ENCODE measurements around the gene IL20RA. TPM values are rescaled to one million over a fixed set of nuclear protein-coding genes. Genes with fewer than 3 reads are reported as not detected.

IL20RA gene
- total and polyA plus RNA-seq, 4 donors: 0.17 to 0.65 (median 0.25) TPM; not detected in 1

DNA sequence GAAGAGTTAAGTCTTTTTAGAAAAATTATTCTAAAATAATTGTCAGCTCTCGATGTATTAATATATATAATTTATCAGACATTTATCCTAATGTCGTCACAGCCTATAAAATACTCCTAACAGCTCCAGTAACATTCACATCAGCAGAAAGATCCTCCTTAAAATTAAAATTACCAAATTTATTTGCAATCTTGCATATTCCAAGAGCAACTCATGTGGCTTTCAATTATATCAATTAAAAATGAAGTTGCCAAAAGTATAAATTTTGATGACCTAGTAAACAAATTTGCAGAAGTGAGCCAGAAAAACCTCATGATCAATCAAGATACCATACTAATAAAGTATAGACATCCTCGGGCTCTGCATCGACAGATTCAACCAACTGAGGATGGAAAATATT lies 60.2 kb downstream of the IL20RA start:
- H3K4me1 ChIP-seq (ENCODE audit: control insufficient read depth in 4 of 4, insufficient read depth in 4 of 4, low read length in 3 of 4): peaks cover 0 to 1% (median under 1%) of the 10 kb centered on the region in 4 donors
- no peaks in the 10 kb centered on the region for H3K9me3 ChIP-seq (ENCODE audit: control insufficient read depth in 4 of 4, low read length in 3 of 4)
- no peak overlapping the region for H3K27ac ChIP-seq (ENCODE audit: low read depth in 1 of 2, low read length in 2 of 2)
- TF ChIP-seq YY1 (IDR thresholded peaks at IDR 0.05): no peak
- no peak for TF ChIP-seq TAF1 (conservative IDR thresholded peaks at IDR 0.05)
- no peak for TF ChIP-seq JUND (IDR thresholded peaks at IDR 0.05)
- no peak for TF ChIP-seq NR2F2 (IDR thresholded peaks at IDR 0.05)
- TF ChIP-seq RXRA (IDR thresholded peaks at IDR 0.05): no peak
- TF ChIP-seq FOXA1 (IDR thresholded peaks at IDR 0.05): no peak
- no peak for TF ChIP-seq FOXA2 (IDR thresholded peaks at IDR 0.05)
- TF ChIP-seq, protein P1, sequence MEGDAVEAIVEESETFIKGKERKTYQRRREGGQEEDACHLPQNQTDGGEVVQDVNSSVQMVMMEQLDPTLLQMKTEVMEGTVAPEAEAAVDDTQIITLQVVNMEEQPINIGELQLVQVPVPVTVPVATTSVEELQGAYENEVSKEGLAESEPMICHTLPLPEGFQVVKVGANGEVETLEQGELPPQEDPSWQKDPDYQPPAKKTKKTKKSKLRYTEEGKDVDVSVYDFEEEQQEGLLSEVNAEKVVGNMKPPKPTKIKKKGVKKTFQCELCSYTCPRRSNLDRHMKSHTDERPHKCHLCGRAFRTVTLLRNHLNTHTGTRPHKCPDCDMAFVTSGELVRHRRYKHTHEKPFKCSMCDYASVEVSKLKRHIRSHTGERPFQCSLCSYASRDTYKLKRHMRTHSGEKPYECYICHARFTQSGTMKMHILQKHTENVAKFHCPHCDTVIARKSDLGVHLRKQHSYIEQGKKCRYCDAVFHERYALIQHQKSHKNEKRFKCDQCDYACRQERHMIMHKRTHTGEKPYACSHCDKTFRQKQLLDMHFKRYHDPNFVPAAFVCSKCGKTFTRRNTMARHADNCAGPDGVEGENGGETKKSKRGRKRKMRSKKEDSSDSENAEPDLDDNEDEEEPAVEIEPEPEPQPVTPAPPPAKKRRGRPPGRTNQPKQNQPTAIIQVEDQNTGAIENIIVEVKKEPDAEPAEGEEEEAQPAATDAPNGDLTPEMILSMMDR (IDR thresholded peaks at IDR 0.05; ENCODE audit: low read depth, low read length, missing input control): no peak
- TF ChIP-seq, protein P2, sequence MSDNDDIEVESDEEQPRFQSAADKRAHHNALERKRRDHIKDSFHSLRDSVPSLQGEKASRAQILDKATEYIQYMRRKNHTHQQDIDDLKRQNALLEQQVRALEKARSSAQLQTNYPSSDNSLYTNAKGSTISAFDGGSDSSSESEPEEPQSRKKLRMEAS (IDR thresholded peaks at IDR 0.05): no peak
- TF ChIP-seq HNF4A (conservative IDR thresholded peaks at IDR 0.05): no peak
- TF ChIP-seq, protein P3, sequence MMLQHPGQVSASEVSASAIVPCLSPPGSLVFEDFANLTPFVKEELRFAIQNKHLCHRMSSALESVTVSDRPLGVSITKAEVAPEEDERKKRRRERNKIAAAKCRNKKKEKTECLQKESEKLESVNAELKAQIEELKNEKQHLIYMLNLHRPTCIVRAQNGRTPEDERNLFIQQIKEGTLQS (IDR thresholded peaks at IDR 0.05): no peak
- no peak for TF ChIP-seq RAD21 (IDR thresholded peaks at IDR 0.05)
- TF ChIP-seq GABPA (IDR thresholded peaks at IDR 0.05 in 1 of 2, conservative IDR thresholded peaks at IDR 0.05 in 1 of 2): no peak
- no peak overlapping the region for H3K9ac ChIP-seq (ENCODE audit: low read depth in 1 of 2, low read length in 2 of 2)
- DNase-seq (ENCODE audit: low spot score): no peak
- WGBS: 90% methylated on average over 4 of the region's 4 CpGs
- H3K36me3 ChIP-seq (ENCODE audit: control insufficient read depth in 4 of 4, insufficient read depth in 3 of 4, low read depth in 1 of 4, low read length in 3 of 4): no peaks in the 10 kb centered on the region
- no peak overlapping the region for H3K4me3 ChIP-seq (ENCODE audit: low read depth in 1 of 3, low read length in 3 of 3)
- peaks cover 0 to 7% (median 3%) of the 10 kb centered on the region in 4 donors for H3K27me3 ChIP-seq (ENCODE audit: control insufficient read depth in 4 of 4, insufficient read depth in 4 of 4, low read length in 3 of 4)

DNA sequence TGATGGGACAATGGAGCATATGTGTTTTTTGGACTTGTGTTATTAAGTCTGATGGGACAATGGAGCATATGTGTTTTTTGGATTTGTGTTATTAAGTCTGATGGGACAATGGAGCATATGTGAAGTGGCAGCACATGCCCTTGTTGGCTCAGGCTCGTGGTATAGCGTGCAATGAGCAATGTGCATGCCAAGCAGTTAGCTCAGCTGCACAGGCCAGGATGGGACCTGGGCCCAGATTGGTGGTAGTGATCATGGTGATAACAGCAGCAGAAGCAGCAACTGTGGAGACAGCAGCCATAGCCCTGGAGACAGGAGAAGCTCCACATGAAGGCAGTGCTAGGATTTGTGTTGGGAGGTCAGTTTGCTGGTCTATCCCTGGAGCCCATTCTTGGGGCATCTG lies 61.1 kb downstream of the IL20RA start:
- DNase-seq (ENCODE audit: low spot score): no peak
- H3K4me1 ChIP-seq (ENCODE audit: control insufficient read depth in 4 of 4, insufficient read depth in 4 of 4, low read length in 3 of 4): no peaks in the 10 kb centered on the region
- H3K36me3 ChIP-seq (ENCODE audit: control insufficient read depth in 4 of 4, insufficient read depth in 3 of 4, low read depth in 1 of 4, low read length in 3 of 4): no peaks in the 10 kb centered on the region
- 90% methylated on average over 2 of the region's 2 CpGs for WGBS
- no peak overlapping the region for H3K27ac ChIP-seq (ENCODE audit: low read depth in 1 of 2, low read length in 2 of 2)
- H3K27me3 ChIP-seq (ENCODE audit: control insufficient read depth in 4 of 4, insufficient read depth in 4 of 4, low read length in 3 of 4): peaks cover 0 to 7% (median 3%) of the 10 kb centered on the region in 4 donors
- TF ChIP-seq HNF4G (IDR thresholded peaks at IDR 0.05) (no peak), RAD21 (IDR thresholded peaks at IDR 0.05) (no peak), YY1 (IDR thresholded peaks at IDR 0.05) (no peak), EGR1 (IDR thresholded peaks at IDR 0.05; ENCODE audit: low read depth in 2 of 2) (no peak), JUND (IDR thresholded peaks at IDR 0.05) (no peak), TAF1 (conservative IDR thresholded peaks at IDR 0.05) (no peak), FOXA2 (IDR thresholded peaks at IDR 0.05) (no peak), RXRA (IDR thresholded peaks at IDR 0.05) (no peak)
- TF ChIP-seq, protein P4, sequence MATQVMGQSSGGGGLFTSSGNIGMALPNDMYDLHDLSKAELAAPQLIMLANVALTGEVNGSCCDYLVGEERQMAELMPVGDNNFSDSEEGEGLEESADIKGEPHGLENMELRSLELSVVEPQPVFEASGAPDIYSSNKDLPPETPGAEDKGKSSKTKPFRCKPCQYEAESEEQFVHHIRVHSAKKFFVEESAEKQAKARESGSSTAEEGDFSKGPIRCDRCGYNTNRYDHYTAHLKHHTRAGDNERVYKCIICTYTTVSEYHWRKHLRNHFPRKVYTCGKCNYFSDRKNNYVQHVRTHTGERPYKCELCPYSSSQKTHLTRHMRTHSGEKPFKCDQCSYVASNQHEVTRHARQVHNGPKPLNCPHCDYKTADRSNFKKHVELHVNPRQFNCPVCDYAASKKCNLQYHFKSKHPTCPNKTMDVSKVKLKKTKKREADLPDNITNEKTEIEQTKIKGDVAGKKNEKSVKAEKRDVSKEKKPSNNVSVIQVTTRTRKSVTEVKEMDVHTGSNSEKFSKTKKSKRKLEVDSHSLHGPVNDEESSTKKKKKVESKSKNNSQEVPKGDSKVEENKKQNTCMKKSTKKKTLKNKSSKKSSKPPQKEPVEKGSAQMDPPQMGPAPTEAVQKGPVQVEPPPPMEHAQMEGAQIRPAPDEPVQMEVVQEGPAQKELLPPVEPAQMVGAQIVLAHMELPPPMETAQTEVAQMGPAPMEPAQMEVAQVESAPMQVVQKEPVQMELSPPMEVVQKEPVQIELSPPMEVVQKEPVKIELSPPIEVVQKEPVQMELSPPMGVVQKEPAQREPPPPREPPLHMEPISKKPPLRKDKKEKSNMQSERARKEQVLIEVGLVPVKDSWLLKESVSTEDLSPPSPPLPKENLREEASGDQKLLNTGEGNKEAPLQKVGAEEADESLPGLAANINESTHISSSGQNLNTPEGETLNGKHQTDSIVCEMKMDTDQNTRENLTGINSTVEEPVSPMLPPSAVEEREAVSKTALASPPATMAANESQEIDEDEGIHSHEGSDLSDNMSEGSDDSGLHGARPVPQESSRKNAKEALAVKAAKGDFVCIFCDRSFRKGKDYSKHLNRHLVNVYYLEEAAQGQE (IDR thresholded peaks at IDR 0.05): no peak
- TF ChIP-seq, protein P1 (IDR thresholded peaks at IDR 0.05; ENCODE audit: low read depth, low read length, missing input control): no peak
- TF ChIP-seq, protein P3 (IDR thresholded peaks at IDR 0.05): no peak
- TF ChIP-seq, protein P2 (IDR thresholded peaks at IDR 0.05): no peak
- H3K9me3 ChIP-seq (ENCODE audit: control insufficient read depth in 4 of 4, low read length in 3 of 4): no peaks in the 10 kb centered on the region
- no peak overlapping the region for H3K9ac ChIP-seq (ENCODE audit: low read depth in 1 of 2, low read length in 2 of 2)
- no peak overlapping the region for H3K4me3 ChIP-seq (ENCODE audit: low read depth in 1 of 3, low read length in 3 of 3)

Data from liver (tissue), 9 donors.